SU-DHL-6 (cell line): Measurements from ENCODE around the gene BHLHE23.

ENCODE experiments used
- H2AFZ ChIP-seq: fragments of 200-600 bp; sonication (generic); 2 replicates; pipeline ENCODE4 v1.6.1; 2014; ENCODE audit warnings: low read depth, mild to moderate bottlenecking, moderate library complexity, mixed read lengths, antibody characterized with exemption, low read length; ENCODE audit not compliant: severe bottlenecking
- H3F3A ChIP-seq: fragments of 200-600 bp; shearing (Covaris generic); 2 replicates; pipeline ENCODE4 v1.6.0; 2016; ENCODE audit warnings: antibody characterized with exemption, mild to moderate bottlenecking; ENCODE audit not compliant: insufficient read depth
- H3K27ac ChIP-seq: fragments of 200-600 bp; sonication (generic); 2 replicates; pipeline ENCODE4 v1.5.1; 2016; ENCODE audit warnings: low read depth, mild to moderate bottlenecking, low read length, moderate library complexity, mixed read lengths
- H3K27me3 ChIP-seq: fragments of 200-600 bp; sonication (generic), shearing (Covaris generic); 2 replicates; pipeline ENCODE4 v1.6.0; 2014; ENCODE audit warnings: mild to moderate bottlenecking, low read length
- H3K36me3 ChIP-seq: fragments of 200-600 bp; sonication (generic); 2 replicates; pipeline ENCODE4 v1.6.1; 2014; ENCODE audit warnings: mild to moderate bottlenecking, low read length, mixed read lengths
- H3K4me2 ChIP-seq: fragments of 300-600, 200-600 bp; shearing (Covaris generic), sonication (generic); 2 replicates; pipeline ENCODE4 v1.6.0; 2014; ENCODE audit warnings: low read length, low read depth, mild to moderate bottlenecking; ENCODE audit not compliant: poor library complexity, severe bottlenecking
- H3K4me3 ChIP-seq: fragments of 200-600 bp; sonication (generic); 2 replicates; pipeline ENCODE4 v1.5.1; 2014; ENCODE audit warnings: antibody characterized with exemption, low read length, mild to moderate bottlenecking, mixed read lengths; ENCODE audit not compliant: insufficient read depth, poor library complexity, severe bottlenecking
- H3K79me2 ChIP-seq: fragments of 200-600 bp; sonication (generic); 2 replicates; pipeline ENCODE4 v1.6.1; 2014; ENCODE audit warnings: mild to moderate bottlenecking, low read length, moderate library complexity; ENCODE audit not compliant: insufficient read depth
- H3K9ac ChIP-seq: fragments of 200-600 bp; sonication (generic); 2 replicates; pipeline ENCODE4 v1.7.0; 2014; ENCODE audit warnings: mild to moderate bottlenecking, low read length
- H3K9me2 ChIP-seq: fragments of 200-600 bp; sonication (generic); replicated peaks from 2 replicates; pipeline ENCODE4 v1.6.1; 2014; ENCODE audit warnings: low read length; ENCODE audit not compliant: insufficient read depth
- H3K9me3 ChIP-seq: fragments of 200-600 bp; sonication (generic); 2 replicates; pipeline ENCODE4 v1.6.1; 2014; ENCODE audit warnings: low read length, mixed read lengths; ENCODE audit not compliant: insufficient read depth
- H4K20me1 ChIP-seq: fragments of 200-600 bp; sonication (generic); 2 replicates; pipeline ENCODE4 v1.6.1; 2014; ENCODE audit warnings: low read depth, mild to moderate bottlenecking, antibody characterized with exemption, low read length, moderate library complexity, mixed read lengths
- EZH2phosphoT487 ChIP-seq: fragments of 200-600 bp; sonication (generic), shearing (Covaris generic); conservative IDR thresholded peaks from 2 replicates; pipeline ENCODE4 v1.6.1; 2018; ENCODE audit warnings: mild to moderate bottlenecking, antibody characterized with exemption, low read length, moderate library complexity, mixed read lengths
- TF ChIP-seq, protein P1 (sequence below): fragments of 200-600 bp; sonication (generic); IDR thresholded peaks from one replicate; pipeline ENCODE4 v1.5.1; 2017; ENCODE audit warnings: antibody characterized with exemption, mild to moderate bottlenecking, low read length, moderate library complexity; ENCODE audit not compliant: insufficient read depth, poor library complexity, severe bottlenecking

The BHLHE23 gene

DNA sequence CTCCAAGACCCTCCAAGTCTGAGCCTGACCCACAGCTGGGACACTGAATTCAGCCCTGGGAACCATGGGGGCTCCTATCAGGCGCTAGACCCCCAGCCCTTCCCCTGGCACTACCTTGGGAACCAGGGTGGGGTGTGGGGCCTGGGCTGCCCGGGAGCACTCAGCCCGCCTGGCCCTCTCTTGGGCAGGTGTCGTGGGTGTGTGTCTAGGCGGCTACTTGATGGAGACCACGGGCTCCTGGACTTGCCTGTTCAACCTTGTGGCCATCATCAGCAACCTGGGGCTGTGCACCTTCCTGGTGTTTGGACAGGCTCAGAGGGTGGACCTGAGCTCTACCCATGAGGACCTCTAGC lies 39.6 kb downstream of the BHLHE23 start:
- H3K4me2 ChIP-seq: no peak overlapping the region
- H3K27me3 ChIP-seq: no peaks in the 10 kb centered on the region
- no peak overlapping the region for H3K4me3 ChIP-seq
- H3K9me2 ChIP-seq: no peaks in the 10 kb centered on the region
- no peak overlapping the region for H3K27ac ChIP-seq
- no peak for TF ChIP-seq EZH2phosphoT487
- TF ChIP-seq, protein P1, sequence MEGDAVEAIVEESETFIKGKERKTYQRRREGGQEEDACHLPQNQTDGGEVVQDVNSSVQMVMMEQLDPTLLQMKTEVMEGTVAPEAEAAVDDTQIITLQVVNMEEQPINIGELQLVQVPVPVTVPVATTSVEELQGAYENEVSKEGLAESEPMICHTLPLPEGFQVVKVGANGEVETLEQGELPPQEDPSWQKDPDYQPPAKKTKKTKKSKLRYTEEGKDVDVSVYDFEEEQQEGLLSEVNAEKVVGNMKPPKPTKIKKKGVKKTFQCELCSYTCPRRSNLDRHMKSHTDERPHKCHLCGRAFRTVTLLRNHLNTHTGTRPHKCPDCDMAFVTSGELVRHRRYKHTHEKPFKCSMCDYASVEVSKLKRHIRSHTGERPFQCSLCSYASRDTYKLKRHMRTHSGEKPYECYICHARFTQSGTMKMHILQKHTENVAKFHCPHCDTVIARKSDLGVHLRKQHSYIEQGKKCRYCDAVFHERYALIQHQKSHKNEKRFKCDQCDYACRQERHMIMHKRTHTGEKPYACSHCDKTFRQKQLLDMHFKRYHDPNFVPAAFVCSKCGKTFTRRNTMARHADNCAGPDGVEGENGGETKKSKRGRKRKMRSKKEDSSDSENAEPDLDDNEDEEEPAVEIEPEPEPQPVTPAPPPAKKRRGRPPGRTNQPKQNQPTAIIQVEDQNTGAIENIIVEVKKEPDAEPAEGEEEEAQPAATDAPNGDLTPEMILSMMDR: no peak
- H3K79me2 ChIP-seq: no peaks in the 10 kb centered on the region
- H3F3A ChIP-seq: no peaks in the 10 kb centered on the region
- H3K9ac ChIP-seq: no peak overlapping the region
- H3K36me3 ChIP-seq: no peaks in the 10 kb centered on the region
- H2AFZ ChIP-seq: no peak overlapping the region
- H3K9me3 ChIP-seq: no peaks in the 10 kb centered on the region
- H4K20me1 ChIP-seq: no peaks in the 10 kb centered on the region

DNA sequence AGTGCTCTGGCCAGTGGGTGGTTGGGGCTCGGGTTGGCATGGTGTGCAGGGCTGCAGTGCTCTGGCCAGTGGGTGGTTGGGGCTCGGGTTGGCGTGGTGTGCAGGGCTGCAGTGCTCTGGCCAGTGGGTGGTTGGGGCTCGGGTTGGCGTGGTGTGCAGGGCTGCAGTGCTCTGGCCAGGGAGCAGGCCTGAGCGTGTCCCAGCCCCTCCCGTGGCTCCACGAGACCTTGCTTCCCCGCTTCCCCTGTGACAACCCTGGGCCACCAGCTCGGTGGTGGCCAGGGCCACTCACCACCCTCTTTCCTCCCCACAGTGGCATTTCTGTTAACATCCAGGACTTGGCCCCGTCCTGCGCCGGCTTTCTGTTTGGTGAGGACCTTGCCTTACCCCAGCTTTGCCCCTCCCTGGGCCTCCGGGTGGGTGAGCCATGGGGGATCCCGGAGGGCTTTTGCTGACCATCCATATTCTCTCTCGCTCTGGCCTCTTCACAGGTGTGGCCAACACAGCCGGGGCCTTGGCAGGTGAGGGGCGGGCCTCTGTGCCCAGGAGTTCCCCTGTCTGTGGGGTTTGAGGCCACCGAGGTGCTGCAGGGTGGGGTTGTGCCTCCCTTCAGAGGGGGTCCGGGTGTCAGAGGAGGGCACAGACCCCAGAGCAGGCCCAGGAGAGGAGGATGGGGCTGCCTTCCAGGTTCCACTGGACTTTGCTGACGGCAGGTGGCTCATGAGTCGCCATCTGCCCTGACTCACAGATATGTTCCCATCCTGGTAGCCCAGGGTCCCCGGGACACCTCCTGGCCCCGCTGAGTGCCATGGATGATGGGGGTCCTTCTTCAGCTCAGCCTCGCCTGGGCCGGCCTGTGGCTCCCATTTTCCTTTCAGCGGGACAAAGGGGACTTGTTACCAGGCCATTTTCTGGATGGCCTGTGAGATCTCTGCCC lies 40.3 kb downstream of the BHLHE23 start:
- no peaks in the 10 kb centered on the region for H3K27me3 ChIP-seq
- H3K79me2 ChIP-seq: no peaks in the 10 kb centered on the region

GRCh38 chr20:62965363-62965771 lies 41.4 kb downstream of the BHLHE23 start:
- Histone ChIP-seq H3K4me2 (no peak overlapping the region), H2AFZ (no peak overlapping the region), H3K27ac (no peak overlapping the region), H3K9me2 (no peaks in the 10 kb centered on the region), H3K79me2 (no peaks in the 10 kb centered on the region), H3K4me3 (no peak overlapping the region), H3K36me3 (no peaks in the 10 kb centered on the region), H3K9ac (no peak overlapping the region), H4K20me1 (no peaks in the 10 kb centered on the region), H3K27me3 (no peaks in the 10 kb centered on the region), H3K9me3 (no peaks in the 10 kb centered on the region), H3F3A (no peaks in the 10 kb centered on the region)
- TF ChIP-seq, protein P1: no peak
- TF ChIP-seq EZH2phosphoT487: no peak

More for the DNA sequence above, 40.3 kb downstream of the BHLHE23 start:
- Histone ChIP-seq H3K4me3 (no peak overlapping the region), H3K4me2 (no peak overlapping the region), H3K36me3 (no peaks in the 10 kb centered on the region), H3F3A (no peaks in the 10 kb centered on the region), H3K9ac (no peak overlapping the region), H3K9me3 (no peaks in the 10 kb centered on the region), H3K9me2 (no peaks in the 10 kb centered on the region), H3K27ac (no peak overlapping the region), H4K20me1 (no peaks in the 10 kb centered on the region), H2AFZ (no peak overlapping the region)
- TF ChIP-seq, protein P1: no peak
- TF ChIP-seq EZH2phosphoT487: no peak
